ENCODE results near the gene SPSB2.

- TF ChIP-seq, protein P1, sequence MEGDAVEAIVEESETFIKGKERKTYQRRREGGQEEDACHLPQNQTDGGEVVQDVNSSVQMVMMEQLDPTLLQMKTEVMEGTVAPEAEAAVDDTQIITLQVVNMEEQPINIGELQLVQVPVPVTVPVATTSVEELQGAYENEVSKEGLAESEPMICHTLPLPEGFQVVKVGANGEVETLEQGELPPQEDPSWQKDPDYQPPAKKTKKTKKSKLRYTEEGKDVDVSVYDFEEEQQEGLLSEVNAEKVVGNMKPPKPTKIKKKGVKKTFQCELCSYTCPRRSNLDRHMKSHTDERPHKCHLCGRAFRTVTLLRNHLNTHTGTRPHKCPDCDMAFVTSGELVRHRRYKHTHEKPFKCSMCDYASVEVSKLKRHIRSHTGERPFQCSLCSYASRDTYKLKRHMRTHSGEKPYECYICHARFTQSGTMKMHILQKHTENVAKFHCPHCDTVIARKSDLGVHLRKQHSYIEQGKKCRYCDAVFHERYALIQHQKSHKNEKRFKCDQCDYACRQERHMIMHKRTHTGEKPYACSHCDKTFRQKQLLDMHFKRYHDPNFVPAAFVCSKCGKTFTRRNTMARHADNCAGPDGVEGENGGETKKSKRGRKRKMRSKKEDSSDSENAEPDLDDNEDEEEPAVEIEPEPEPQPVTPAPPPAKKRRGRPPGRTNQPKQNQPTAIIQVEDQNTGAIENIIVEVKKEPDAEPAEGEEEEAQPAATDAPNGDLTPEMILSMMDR (IDR thresholded peaks at IDR 0.05 in 8 of 11, conservative IDR thresholded peaks at IDR 0.05 in 3 of 11) = no peak
- no peak for TF ChIP-seq POLR2A (IDR thresholded peaks at IDR 0.05)
Observed at GRCh38 chr12:6915789-6916285, 42.7 kb upstream of the SPSB2 start.

All from spleen (tissue), 7 donors.